GM12872 (cell line): ENCODE data around the gene FBLN2.

ENCODE experiments used
- CTCF ChIP-seq: IDR thresholded peaks from 3 replicates; pipeline ENCODE4 v1.5.1; 2011; ENCODE audit warnings: low read depth, mild to moderate bottlenecking, low read length, moderate library complexity; ENCODE audit not compliant: insufficient read depth

FBLN2 gene

GRCh38 chr3:13645801-13646637, 97.1 kb downstream of the FBLN2 start:
- no peak for TF ChIP-seq CTCF

GRCh38 chr3:13647298-13648059, 98.6 kb downstream of the FBLN2 start:
- TF ChIP-seq CTCF = no peak

GRCh38 chr3:13648060-13649001, 99.4 kb downstream of the FBLN2 start:
- peak; percentile 99 for TF ChIP-seq CTCF

GRCh38 chr3:13650210-13651056, 101.5 kb downstream of the FBLN2 start:
- TF ChIP-seq CTCF = peak; percentile 99

- no peak for TF ChIP-seq CTCF
Observed at GRCh38 chr3:13651057-13651400, 102.1 kb downstream of the FBLN2 start.

- no peak for TF ChIP-seq CTCF
Observed at GRCh38 chr3:13651775-13652428, 103.0 kb downstream of the FBLN2 start.
